ENCODE measurements around the gene EPHB2. TPM values are rescaled to one million over a fixed set of nuclear protein-coding genes. Genes with fewer than 3 reads are reported as not detected.
"Not testable (repeated sequence)": the region's sequence is repeated elsewhere in the genome, so short reads cannot be mapped to it uniquely, and the experiment has no call there.

The EPHB2 gene
- under 1 TPM; 0.07 to 0.17 TPM for total RNA-seq

DNA sequence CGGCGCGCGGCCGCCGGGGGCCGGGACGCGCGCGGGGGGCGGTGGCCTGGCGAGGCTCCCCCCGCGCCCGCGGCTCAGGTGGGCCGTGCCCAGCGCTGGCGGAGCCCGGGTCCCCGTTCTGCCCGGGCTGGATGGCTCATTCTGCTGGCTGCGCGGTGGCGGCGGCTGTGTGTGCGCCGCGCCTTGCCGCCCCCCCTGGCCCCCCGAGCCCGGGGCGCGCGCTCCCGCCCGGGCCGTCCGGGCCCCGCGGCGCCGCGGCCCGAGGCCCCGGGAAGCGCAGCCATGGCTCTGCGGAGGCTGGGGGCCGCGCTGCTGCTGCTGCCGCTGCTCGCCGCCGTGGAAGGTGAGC is at the start of gene EPHB2:
TSS of gene EPHB2 (plus strand) at position 139 of the 349 bp plus-strand sequence. CDS start at position 283, 144 bp downstream.
- intact Hi-C loops (cut with micrococcal nuclease): no loop called here
- no peaks in the 10 kb centered on the region for H3K9me3 Mint-ChIP-seq
- CTCF ChIA-PET: no interaction called here
- peak within 1 kb of the TSS; percentile 44 for H3K4me3 Mint-ChIP-seq
- DNase-seq: peak; percentile 20
- peaks cover 68% of the 10 kb centered on the region for H3K27me3 Mint-ChIP-seq
- H3K27ac Mint-ChIP-seq: no peak within 1 kb of the TSS
- POLR2A ChIA-PET: no interaction called here
- no peaks in the 10 kb centered on the region for H3K36me3 Mint-ChIP-seq
- H3K4me1 Mint-ChIP-seq (ENCODE audit: low read depth): peaks cover 16% of the 10 kb centered on the region

DNA sequence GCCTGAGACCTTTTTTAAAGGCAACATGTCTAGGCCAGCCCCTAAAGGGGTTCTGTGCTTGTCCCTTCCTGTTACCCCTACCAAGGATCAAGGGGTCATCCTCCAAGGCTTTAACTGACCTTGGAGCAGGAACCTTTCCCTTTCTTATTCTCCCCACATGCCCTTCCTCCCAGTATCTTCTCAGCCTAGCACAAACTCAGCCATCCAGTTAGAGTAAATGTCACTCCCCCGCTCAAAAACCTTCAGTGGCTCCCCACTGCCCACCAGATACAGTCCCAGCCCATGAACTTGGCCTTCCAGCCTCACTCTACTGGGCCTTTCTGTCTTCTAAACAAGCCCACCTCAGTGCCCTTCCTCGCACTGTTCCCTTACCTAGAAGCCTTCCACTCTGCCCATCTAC is 48.8 kb upstream of the EPHB2 start:
- Mint-ChIP-seq H3K4me1 (ENCODE audit: low read depth) (no peaks in the 10 kb centered on the region), H3K9me3 (no peaks in the 10 kb centered on the region), H3K27ac (no peak overlapping the region), H3K4me3 (no peak overlapping the region), H3K27me3 (peaks cover 14% of the 10 kb centered on the region), H3K36me3 (no peaks in the 10 kb centered on the region)
- POLR2A ChIA-PET: no interaction called here
- DNase-seq: no peak
- intact Hi-C loops (cut with micrococcal nuclease): no loop called here
- CTCF ChIA-PET: no interaction called here

DNA sequence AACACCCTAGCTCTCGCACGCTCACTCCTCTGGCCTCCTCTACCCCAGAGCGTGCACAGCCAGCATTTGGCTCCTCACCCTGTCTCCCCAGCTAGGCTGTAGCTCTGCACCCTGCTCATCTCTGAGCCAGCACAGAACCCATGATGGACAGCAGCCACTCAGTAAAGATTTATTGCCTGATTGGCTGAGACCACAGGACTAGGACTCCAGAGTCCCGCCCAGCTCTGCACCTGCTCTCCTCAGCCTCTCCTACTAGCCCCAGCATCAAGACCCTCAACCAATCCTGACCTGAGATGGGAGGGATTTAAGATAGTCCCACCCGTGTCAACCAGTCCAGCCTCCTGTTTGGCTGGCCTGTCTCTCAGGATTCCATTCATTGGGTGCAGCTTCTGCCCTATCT is 48.3 kb upstream of the EPHB2 start:
- DNase-seq: no peak
- POLR2A ChIA-PET: no interaction called here
- H3K4me1 Mint-ChIP-seq (ENCODE audit: low read depth): no peaks in the 10 kb centered on the region

DNA sequence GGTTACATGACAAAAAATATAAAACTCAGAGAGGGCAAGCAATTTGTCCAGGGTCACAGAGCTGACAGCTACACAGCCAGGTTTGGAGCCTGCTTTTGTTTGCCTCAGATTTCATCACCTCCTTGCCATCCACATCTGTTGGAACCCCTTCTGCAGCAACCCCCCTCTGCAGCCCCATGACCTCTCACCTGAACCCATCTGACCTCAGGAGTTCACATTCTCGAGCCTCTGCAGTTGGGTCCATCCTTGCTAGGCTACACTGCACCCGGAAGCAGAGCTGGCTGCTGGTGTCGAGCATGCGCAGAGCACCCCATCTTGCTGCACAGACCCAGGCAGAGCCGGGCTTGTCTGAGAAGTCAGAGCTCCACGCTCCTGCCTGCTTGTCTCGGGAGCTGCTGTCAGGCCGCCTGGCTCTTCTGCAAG is 47.6 kb upstream of the EPHB2 start:
- no peak for DNase-seq
- H3K36me3 Mint-ChIP-seq: no peaks in the 10 kb centered on the region
- intact Hi-C loops (cut with micrococcal nuclease): no loop called here
- POLR2A ChIA-PET: no interaction called here
- no peaks in the 10 kb centered on the region for H3K4me1 Mint-ChIP-seq (ENCODE audit: low read depth)
- H3K27ac Mint-ChIP-seq: no peak overlapping the region
- peaks cover 20% of the 10 kb centered on the region for H3K27me3 Mint-ChIP-seq
- CTCF ChIA-PET: no interaction called here
- no peaks in the 10 kb centered on the region for H3K9me3 Mint-ChIP-seq
- no peak overlapping the region for H3K4me3 Mint-ChIP-seq

More for the DNA sequence above, 48.3 kb upstream of the EPHB2 start:
- Mint-ChIP-seq H3K9me3 (no peaks in the 10 kb centered on the region), H3K27me3 (peaks cover 16% of the 10 kb centered on the region), H3K36me3 (no peaks in the 10 kb centered on the region), H3K4me3 (no peak overlapping the region), H3K27ac (no peak overlapping the region)
- CTCF ChIA-PET: no interaction called here
- intact Hi-C loops (cut with micrococcal nuclease): no loop called here

DNA sequence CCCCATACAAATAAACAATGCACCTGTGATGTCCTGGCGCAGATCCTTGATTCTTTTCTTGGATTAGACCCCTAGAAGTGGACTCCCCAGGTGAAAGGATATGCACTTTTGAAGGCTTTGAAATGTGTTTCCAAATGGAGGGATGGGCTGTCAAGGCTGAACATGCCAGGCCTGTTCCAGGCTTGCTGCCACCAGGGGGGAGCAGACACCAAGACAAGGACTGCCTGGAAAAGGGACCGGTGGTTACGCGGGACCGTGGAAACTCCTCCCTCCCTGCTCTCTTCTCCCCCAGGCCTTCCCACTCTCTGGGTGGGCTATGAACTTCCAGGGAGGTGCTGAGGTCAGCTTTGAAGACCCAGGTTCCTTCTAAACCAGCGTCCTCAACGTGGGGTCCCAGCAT is 44.9 kb upstream of the EPHB2 start:
- DNase-seq: no peak
- Mint-ChIP-seq H3K36me3 (no peaks in the 10 kb centered on the region), H3K4me3 (no peak overlapping the region), H3K27ac (no peak overlapping the region), H3K9me3 (no peaks in the 10 kb centered on the region), H3K4me1 (ENCODE audit: low read depth) (no peaks in the 10 kb centered on the region), H3K27me3 (peaks cover 26% of the 10 kb centered on the region)
- CTCF ChIA-PET: no interaction called here
- intact Hi-C loops (cut with micrococcal nuclease): no loop called here
- POLR2A ChIA-PET: no interaction called here

DNA sequence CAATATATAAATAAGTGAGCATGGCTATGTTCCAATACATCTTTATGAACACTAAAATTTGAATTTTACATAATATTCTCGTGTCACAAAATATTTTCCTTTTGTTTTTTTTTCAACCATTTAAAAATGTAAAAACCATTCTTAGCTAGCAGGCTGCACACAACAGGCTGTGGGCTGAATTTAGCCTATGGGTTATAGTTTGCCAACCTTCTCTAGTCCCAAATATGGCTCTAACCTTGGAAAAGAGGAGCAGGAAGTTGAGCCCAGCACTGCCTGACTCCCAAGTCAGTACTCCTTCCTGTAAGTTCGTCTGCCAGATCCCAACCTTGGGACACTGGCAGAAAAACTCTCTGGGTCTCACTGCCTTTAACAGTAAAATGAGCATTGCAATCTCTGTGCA is 44.2 kb upstream of the EPHB2 start:
- no peak for DNase-seq
- H3K9me3 Mint-ChIP-seq: no peaks in the 10 kb centered on the region

DNA sequence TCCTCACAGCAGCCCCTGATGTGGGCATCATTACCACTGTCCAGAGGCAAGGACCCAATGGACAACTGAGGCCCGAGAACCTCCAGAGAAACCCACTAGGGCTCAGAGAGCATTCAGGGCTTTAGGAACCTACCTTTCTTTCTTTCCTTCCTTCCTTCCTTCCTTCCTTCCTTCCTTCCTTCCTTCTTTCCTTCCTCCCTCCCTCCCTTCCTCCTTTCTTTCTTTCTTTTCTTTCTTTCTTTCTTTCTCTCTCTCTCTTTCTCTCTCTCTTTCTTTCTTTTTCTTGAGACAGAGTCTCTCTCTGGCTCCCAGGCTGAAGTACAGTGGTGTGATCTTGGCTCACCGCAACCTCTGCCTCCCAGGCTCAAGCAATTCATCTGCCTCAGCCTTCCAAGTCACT is 41.8 kb upstream of the EPHB2 start:
- CTCF ChIA-PET; POLR2A ChIA-PET; H3K4me1 Mint-ChIP-seq (ENCODE audit: low read depth); intact Hi-C loops (cut with micrococcal nuclease); H3K4me3 Mint-ChIP-seq; H3K27ac Mint-ChIP-seq; H3K36me3 Mint-ChIP-seq; H3K9me3 Mint-ChIP-seq; DNase-seq: not testable (repeated sequence)
- H3K27me3 Mint-ChIP-seq: peaks cover 48% of the 10 kb centered on the region

More for the DNA sequence above, 44.2 kb upstream of the EPHB2 start:
- ChIA-PET CTCF (no interaction called here), POLR2A (no interaction called here)
- intact Hi-C loops (cut with micrococcal nuclease): no loop called here
- Mint-ChIP-seq H3K4me1 (ENCODE audit: low read depth) (no peaks in the 10 kb centered on the region), H3K36me3 (no peaks in the 10 kb centered on the region), H3K4me3 (no peak overlapping the region), H3K27ac (no peak overlapping the region), H3K27me3 (peaks cover 29% of the 10 kb centered on the region)

DNA sequence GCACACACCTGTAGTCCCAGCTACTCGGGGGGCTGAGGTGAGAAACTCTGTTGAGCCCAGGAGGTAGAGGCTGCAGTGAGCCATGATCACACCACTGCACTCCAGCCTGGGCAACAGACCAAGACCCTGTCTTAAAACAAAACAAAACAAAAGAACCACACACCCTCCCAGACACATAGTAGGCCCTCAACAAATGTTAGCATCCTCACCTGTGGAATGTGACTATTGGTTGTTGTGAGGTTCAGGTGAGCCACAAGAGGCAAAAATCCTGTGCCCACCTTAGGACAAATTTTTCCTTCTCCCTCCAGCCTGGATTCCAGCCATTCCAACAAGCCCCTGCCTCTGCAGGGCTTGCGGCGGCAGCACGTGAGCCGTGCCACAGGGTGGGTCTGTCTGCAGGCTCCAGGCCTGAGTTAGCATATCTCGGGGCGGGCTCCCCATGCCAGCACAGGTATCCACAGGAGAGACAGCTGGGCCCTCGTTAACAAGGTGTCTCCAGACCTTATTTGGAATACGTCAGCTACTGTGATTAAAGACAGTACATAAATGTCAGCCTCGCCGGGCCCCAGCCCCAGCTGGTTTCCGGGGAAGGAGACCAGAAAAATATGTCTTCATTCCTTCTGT is 40.2 kb upstream of the EPHB2 start:
- peaks cover 53% of the 10 kb centered on the region for H3K27me3 Mint-ChIP-seq
- H3K27ac Mint-ChIP-seq: no peak overlapping the region
- ChIA-PET POLR2A (no interaction called here), CTCF (interaction anchor here (0.6 kb wide), 2 partner anchors 15 to 326 kb away, joined by 3 read pairs; no protein-coding TSS in a partner anchor)
- no peaks in the 10 kb centered on the region for H3K4me1 Mint-ChIP-seq (ENCODE audit: low read depth)
- intact Hi-C loops (cut with micrococcal nuclease): no loop called here
- H3K36me3 Mint-ChIP-seq: no peaks in the 10 kb centered on the region
- no peak for DNase-seq
- H3K9me3 Mint-ChIP-seq: no peaks in the 10 kb centered on the region
- no peak overlapping the region for H3K4me3 Mint-ChIP-seq

DNA sequence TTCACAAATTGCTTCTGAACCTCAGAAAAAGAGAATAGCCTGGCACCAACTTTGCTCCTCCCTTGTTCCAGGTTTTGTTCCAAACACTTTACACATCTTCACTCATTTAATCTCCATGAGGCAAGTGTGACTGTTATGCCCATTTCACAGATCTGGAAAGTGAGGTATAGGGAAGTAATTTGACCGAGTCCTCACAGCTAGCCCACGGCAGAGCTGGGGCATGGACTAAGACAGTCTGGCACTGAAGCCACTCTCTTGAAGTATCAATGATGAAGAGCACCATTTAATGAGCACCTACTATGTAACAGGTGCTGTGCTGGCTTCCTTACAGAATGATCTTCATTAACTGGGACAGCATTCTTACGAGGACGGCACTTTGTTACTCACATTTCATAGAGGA is 38.6 kb upstream of the EPHB2 start:
- Mint-ChIP-seq H3K27ac (no peak overlapping the region), H3K4me3 (no peak overlapping the region), H3K36me3 (no peaks in the 10 kb centered on the region), H3K9me3 (no peaks in the 10 kb centered on the region), H3K4me1 (ENCODE audit: low read depth) (no peaks in the 10 kb centered on the region), H3K27me3 (peaks cover 54% of the 10 kb centered on the region)
- intact Hi-C loops (cut with micrococcal nuclease): no loop called here
- ChIA-PET POLR2A (no interaction called here), CTCF (interaction anchor here (1.9 kb wide), 1 partner anchor 32 kb away, joined by 8 read pairs; no protein-coding TSS in a partner anchor)
- DNase-seq: no peak

DNA sequence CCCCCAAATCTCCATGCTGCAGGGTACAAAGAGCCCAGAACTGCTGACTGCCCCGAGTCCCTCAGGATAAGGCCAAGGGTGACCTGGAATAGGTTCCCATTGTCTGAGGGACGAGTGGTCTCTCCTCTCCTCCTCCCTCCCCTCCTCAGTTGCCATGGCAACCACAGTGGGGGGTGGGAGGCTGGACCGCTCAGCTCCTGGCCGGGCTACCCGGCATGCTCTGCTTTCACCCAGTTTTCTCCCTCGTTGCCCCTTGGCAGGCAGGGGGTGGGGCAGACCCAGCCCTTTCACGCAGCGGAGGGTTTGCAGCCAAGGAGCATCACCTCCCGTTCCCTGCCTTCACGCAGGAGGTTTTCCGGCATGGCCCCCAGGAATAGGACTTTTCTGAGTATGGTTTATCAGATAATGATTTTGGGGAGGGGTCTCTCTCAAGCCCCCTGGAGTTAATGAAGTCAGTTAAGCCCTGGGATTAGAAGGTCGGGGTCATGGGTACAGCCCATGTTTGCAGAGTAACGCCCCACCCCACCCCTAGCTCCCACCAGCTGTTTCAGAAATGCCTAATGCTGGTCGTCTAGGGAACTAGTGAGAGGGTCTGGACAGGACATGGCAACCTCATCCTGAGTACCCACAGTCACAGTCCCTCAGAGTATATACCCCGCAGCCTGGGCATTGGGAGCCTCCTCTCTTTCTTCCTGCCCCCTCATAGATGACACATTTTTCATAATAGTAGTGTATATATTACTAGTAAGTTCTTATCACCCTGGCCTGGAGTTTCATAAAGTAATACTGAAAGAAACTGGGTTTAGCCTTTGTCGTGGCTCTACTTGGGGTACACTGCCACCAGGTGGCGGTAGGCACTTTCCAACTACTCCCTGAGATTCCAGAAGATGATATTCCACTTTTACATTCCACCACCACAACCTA is 36.9 kb upstream of the EPHB2 start:
- DNase-seq: peak; percentile 58
- no peak overlapping the region for H3K27ac Mint-ChIP-seq
- ChIA-PET POLR2A (no interaction called here), CTCF (interaction anchor here (0.5 to 1.9 kb wide), 5 partner anchors 18 to 491 kb away, joined by 3 to 8 read pairs (median 3); no protein-coding TSS in a partner anchor)
- intact Hi-C loops (cut with micrococcal nuclease): no loop called here
- no peaks in the 10 kb centered on the region for H3K9me3 Mint-ChIP-seq
- H3K36me3 Mint-ChIP-seq: no peaks in the 10 kb centered on the region
- H3K4me3 Mint-ChIP-seq: no peak overlapping the region
- H3K27me3 Mint-ChIP-seq: peaks cover 49% of the 10 kb centered on the region
- H3K4me1 Mint-ChIP-seq (ENCODE audit: low read depth): no peaks in the 10 kb centered on the region

DNA sequence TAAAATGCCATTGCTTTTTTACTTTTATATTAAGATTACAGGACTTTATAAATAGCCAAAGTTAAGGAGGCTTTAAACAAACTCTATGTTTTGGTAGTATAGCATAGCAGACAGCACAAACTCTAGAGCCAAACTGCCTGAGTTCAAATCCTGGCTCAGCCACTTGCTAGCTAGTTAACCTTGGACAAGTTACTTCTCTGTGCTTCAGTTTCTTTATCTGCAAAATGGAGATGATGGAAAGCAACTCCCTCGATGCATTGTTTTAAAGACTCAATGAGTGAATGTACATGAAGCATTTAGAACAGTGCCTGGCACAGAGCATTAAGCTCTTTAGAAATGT is 36.3 kb upstream of the EPHB2 start:
- Mint-ChIP-seq H3K27me3 (peaks cover 47% of the 10 kb centered on the region), H3K27ac (no peak overlapping the region), H3K36me3 (no peaks in the 10 kb centered on the region), H3K4me1 (ENCODE audit: low read depth) (no peaks in the 10 kb centered on the region), H3K4me3 (no peak overlapping the region), H3K9me3 (no peaks in the 10 kb centered on the region)
- DNase-seq: no peak
- CTCF ChIA-PET: interaction anchor here (0.8 to 1.7 kb wide), 5 partner anchors 17 to 289 kb away, joined by 3 to 4 read pairs (median 3); no protein-coding TSS in a partner anchor
- intact Hi-C loops (cut with micrococcal nuclease): no loop called here
- POLR2A ChIA-PET: no interaction called here

DNA sequence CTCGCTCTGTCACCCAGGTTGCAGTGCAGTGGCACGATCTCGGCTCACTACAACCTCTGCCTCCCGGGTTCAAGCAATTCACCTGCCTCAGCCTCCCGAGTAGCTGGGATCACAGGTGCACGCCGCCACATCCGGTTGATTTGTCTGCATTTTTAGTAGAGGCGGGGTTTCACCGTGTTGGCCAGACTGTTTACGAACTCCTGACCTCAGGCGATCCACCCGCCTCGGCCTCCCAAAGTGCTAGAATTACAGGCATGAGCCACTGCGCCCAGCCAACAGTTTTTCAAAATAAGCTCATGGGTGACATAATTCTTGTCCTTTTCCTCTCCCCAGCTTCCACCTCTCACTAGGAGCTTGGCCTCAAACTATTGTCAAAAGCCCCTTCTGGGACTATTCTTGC is 34.5 kb upstream of the EPHB2 start:
- intact Hi-C loops (cut with micrococcal nuclease); POLR2A ChIA-PET; DNase-seq; H3K36me3 Mint-ChIP-seq; H3K27ac Mint-ChIP-seq; H3K4me1 Mint-ChIP-seq (ENCODE audit: low read depth); H3K4me3 Mint-ChIP-seq; H3K9me3 Mint-ChIP-seq: not testable (repeated sequence)
- peaks cover 36% of the 10 kb centered on the region for H3K27me3 Mint-ChIP-seq
- CTCF ChIA-PET: interaction anchor here (1.2 kb wide), 1 partner anchor 28 kb away, joined by 4 read pairs; no protein-coding TSS in a partner anchor
